Endometrial microvascular endothelial cells (primary cell): Measurements from ENCODE around the gene AGPS. TPM values are rescaled to one million over a fixed set of nuclear protein-coding genes. Genes with fewer than 3 reads are reported as not detected.
"Not testable (repeated sequence)": the region's sequence is repeated elsewhere in the genome, so short reads cannot be mapped to it uniquely, and the experiment has no call there.

ENCODE experiments used
- in situ Hi-C: cut with HindIII; loops from 2 replicates; pipeline ENCODE4 v1.10.0; 2017; ENCODE audit warnings: low sequenced_read_pairs, low pct_unique_long_range_greater_than_20kb; ENCODE audit errors: inconsistent ontology term
- total RNA-seq: library from RNA; depleted of rRNA; stranded (reverse); fragments of >200 nt; gene quantifications from one replicate; pipeline ENCODE4 v1.2.3, GENCODE V29; 2015; ENCODE audit errors: inconsistent ontology term

Gene AGPS
- total RNA-seq: 67.5 TPM

DNA sequence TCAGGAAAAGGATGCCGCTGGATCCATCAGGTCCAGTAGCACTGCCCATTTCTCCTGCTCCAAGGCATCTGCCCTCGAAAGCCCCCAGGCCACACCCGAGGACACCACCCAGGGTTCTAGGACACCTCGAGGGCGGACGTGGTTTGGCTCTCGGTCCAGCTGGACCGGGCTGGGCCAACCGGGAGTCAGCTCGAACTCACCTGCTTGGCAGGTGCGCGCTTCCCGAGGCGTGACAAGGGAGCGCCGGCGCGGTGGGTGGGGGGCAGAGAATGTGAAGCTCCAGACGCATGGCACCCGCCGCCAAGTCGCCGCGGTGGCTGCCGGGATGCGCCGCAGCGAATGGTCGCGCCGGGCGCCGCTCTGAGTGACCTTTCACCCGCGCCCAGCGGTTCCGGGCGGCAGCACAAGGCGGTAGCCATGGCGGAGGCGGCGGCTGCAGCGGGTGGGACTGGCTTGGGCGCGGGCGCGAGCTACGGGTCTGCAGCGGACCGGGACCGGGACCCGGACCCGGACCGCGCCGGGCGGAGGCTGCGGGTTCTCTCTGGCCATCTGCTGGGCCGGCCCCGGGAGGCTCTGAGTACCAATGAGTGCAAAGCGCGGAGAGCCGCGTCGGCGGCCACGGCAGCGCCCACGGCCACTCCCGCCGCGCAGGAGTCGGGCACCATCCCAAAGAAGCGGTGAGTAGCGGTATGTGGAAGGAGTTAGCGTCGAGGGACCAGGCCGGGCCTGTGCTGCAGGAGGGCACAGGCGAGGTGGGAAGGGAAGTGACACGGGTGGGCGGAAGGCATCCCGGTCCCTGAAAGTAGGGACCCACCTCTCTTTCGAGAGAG lies at the start of gene AGPS:
TSS of gene AGPS (plus strand) at position 401 of the 830 bp plus-strand sequence. CDS start at position 418, 17 bp downstream.
- in situ Hi-C loops: no loop called here

- in situ Hi-C loops: no loop called here
These were observed 48.8 kb upstream of the AGPS start for GRCh38 chr2:177343773-177344172.

DNA sequence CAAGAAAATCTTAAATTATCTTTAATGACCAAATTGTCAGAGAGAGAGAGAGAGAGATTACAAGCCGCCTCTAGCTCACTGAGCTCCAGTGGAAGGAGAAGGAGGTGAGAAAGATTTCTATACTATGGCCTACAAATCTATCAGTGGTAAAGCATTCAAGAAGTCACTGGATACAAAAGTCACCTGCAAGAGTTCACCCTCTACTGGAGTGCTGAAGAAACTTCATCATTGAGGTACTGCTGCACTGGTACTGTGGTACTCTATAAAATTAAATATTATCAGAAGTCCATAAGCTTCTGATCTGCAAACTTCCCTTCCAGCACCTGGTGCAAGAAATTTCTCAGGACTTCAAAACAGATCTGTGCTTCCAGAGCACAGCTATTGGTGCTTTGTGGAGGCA lies 48.3 kb upstream of the AGPS start:
- in situ Hi-C loops: no loop called here

DNA sequence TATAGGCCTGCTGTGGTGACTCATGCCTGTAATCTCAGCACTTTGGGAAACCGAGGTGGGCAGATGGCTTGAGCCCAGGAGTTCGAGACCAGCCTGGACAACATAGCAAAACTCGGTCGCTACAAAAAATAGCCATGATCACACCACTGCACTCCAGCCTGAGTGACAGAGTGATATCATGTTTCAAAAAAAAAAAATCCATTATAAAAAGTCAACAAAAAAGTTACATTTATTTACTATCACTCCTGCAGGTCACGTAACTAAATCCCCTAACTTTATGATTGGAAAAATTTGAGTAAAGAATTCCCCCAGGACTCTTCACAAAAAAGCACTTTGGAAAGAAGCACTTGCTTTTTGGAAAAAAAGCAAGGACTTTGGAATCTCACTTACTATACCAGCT lies 46.4 kb upstream of the AGPS start:
- in situ Hi-C loops: no loop called here

GRCh38 chr2:177347570-177347969 lies 45.0 kb upstream of the AGPS start:
- in situ Hi-C loops: no loop called here

DNA sequence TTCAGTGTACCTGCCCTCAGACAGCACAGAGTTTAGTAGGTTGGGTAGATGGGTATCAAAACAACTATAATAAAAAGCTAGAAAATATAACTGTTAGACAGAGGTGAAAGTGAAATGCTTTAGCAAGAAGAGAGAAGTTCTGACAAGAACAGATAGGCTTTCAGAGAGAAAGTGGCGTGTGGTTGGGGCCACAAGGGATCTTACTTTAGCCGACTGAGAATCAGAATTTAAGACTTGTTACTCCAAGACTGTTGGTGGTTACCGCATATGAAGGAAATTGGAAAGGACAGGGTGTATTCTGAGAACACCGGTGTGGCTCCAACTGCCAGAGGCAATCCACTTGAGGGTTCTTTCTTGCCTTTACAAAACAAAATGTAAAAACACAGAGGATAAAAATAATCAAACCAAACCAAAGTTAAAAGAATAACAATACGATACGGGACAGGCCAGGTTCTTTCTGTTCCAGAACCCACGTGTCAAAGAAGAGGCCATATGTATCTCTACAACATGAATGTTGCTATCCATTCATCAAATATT lies 44.4 kb upstream of the AGPS start:
- in situ Hi-C loops: no loop called here

DNA sequence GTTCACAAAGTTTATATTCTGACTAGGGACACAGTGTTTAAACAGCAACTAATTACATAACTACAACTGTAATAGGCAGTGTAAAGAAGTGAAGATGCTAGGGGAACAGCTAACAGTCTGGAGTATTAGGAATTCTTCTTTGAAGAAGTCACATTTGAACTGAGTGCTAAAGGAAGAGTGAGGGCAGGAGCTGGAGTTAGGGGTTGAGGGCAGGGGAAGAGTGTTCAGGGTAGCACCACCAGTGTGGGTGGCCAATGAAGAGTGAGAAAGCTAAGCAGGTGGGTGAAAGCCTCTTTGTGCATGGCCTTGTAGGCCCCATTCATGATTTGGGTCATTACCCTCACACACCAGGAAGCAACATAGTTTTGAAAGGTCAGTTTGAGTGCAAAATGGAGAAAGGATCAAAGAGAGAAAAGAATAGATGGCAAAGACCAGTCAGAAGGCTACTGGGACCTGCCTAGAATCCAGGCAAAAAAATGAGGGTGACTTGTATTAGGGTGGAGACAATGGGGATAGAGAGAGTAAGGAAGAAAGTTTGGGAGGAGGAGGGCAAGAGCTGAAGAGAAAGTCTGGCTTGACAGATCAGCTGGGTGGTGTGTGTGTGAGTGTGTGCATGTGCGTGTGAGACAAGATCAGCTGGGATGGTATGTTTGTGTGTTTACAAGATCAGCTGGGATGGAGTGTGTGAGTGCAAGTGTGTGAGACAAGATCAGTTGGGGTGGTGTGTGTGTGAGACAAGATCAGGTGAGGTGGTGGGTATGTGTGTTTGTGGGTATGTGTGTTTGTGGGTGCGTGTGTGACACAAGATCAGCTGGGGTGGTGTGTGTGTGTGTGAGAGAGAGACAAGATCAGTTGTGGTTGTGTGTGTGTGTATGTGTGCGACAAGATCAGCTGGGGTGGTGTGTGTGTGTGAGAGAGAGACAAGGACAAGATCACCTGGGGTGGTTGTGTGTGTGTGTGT lies 43.6 kb upstream of the AGPS start:
- in situ Hi-C loops: no loop called here

DNA sequence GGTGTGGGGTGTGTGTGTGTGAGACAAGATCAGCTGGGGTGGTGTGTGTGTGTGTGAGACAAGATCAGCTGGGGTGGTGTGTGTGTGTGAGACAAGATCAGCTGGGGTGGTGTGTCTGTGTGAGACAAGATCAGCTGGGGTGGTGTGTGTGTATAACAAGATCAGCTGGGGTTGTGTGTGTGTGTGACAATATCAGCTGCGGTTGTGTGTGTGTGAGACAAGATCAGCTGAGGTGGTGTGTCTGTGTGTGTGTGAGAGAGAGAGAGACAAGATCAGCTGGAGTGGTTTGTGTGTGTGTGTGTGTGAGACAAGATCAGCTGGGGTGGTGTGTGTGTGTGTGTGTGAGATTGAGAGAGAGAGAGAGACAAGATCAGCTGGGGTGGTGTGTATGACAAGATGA lies 41.9 kb upstream of the AGPS start:
- in situ Hi-C loops: not testable (repeated sequence)

DNA sequence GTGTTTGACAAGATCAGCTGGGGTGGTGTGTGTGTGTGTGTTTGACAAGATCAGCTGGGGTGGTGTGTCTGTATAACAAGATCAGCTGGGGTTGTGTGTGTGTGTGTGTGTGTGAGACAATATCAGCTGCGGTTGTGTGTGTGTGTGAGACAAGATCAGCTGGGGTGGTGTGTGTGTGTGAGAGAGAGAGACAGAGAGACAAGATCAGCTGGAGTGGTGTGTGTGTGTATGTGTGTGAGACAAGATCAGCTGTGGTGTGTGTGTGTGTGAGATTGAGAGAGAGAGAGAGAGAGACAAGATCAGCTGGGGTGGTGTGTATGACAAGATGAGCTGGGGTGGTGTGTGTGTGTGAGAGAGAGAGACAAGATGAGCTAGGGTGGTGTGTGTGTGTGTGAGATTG lies 41.5 kb upstream of the AGPS start:
- in situ Hi-C loops: not testable (repeated sequence)

- in situ Hi-C loops: no loop called here
These were observed 40.0 kb upstream of the AGPS start for GRCh38 chr2:177352441-177353186.

DNA sequence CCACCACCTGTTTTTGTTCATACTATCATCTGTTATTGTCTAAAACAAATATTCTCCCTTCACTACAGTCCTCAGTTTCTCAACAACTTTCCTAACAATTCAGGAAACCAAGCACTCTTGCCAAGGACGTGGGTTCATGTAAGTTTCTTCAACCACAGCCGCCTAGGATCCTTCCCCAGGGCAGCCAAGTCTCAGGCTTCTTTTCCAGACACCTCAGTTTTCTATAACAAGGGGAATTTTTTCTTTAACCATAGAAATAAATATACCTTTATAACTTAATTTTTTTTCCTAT lies 39.4 kb upstream of the AGPS start:
- in situ Hi-C loops: no loop called here

- in situ Hi-C loops: not testable (repeated sequence)
These were observed 38.0 kb upstream of the AGPS start for GRCh38 chr2:177354541-177354940.

GRCh38 chr2:177355874-177356273 lies 36.7 kb upstream of the AGPS start:
- in situ Hi-C loops: no loop called here

DNA sequence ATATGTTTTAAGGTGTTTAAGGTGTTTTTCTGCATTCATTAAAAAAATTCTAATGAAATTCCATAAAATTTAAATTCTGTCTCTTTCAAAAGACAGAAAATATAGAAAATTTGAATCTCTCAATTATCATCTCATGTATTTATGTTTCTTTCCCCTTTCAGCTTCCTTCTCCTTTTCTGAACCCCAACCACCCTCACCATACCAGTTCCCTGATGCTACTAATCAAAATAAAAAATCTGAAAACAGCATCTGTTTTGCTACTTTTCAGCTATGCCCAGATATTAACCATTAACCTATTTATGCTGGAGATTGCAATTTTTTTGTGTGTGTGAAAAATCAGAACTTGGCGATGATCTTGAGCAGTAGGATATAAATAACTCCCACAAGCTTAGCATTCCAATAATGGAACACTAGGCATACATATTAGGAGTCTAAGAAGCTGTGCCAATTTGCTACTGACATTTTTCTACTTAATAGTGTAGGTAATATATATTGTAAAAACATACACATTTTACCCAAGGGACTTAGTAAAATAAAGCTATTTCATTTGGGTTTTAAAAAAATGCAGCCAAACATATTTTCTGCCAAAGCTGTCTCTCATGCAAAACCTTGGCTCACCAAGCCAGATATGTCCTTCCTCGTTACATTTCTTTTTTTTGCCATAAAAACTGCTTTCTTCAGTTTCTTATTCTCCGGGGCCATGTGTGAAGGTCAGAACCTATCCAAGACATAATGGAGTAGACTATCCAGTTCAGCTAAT lies 32.6 kb upstream of the AGPS start:
- in situ Hi-C loops: no loop called here

DNA sequence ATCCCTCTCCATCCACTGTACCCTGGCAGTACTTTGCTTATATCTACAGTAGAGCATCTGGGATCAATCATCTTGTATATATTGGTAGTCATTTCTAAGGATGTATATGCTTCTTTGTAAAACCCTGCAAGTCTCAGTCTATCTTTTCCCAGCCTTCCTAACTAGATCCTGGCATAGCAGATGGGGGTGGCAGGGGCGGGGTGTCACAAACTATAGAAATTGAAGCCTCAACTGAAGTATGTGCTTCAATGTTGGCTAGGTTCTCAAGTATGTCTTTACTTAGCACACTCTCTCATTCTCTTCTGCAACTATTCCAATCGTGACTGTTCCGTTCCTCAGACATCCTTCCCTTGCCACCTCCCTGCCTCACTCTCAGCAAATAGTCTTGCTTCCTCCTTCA lies 30.1 kb upstream of the AGPS start:
- in situ Hi-C loops: no loop called here

DNA sequence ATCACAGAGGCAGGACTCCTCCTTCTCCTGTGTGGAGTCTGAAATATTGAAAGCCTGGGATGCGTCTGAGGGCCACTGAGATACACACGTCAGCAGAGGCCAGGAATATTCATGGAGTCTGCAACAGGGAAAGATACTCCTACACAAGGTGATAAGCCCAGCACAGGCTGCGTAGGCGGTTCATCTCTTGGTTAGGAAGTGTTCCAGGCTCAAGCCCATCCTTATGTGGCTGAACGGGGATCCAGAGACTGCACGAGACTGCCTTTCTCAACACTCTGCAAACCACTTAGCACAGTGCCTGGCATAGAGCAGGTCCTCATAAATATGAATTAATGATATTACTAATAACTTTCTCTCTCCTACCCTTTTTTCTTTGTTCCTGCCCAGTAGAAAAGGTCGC lies 29.2 kb upstream of the AGPS start:
- in situ Hi-C loops: no loop called here

DNA sequence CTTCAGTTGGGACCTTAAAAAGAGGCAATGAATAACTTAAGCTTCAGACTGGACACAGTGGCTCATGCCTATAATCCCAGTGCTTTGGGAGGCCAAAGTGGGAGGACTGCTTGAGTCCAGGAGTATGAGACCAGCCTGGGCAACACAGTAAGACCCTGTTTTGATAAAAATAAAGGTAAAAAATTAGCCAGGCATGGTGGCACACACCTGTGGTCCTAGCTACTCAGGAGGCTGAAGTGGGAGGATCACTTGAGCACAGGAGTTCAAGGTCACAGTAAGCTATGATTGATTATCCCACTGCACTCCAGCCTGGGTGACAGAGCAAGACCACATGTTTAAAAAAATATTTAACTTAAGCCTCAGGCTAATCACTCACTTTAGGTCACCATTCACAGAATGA lies 26.8 kb upstream of the AGPS start:
- in situ Hi-C loops: not testable (repeated sequence)

DNA sequence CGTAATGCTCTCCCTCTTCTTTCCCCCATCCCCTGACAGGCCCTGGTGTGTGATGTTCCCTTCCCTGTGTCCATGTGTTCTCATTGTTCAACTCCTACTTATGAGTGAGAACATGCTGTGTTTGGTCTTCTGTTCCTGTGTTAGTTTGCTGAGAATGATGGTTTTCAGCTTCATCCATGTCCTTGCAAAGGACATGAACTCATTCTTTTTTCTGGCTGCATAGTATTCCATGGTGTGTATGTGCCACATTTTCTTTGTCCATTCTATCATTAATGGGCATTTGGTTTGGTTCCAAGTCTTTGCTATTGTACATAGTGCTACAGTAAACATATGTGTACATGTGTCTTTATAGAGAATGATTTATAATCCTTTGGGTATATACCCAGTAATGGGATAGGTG lies 24.6 kb upstream of the AGPS start:
- in situ Hi-C loops: not testable (repeated sequence)
